ENCODE results near the gene MYO1E. TPM values are rescaled to one million over a fixed set of nuclear protein-coding genes. Genes with fewer than 3 reads are reported as not detected.
"Not testable (repeated sequence)": the region's sequence is repeated elsewhere in the genome, so short reads cannot be mapped to it uniquely, and the experiment has no call there.

MYO1E gene
- total RNA-seq, 2 donors from 2014 or later = 47.8 to 65.6 TPM

DNA sequence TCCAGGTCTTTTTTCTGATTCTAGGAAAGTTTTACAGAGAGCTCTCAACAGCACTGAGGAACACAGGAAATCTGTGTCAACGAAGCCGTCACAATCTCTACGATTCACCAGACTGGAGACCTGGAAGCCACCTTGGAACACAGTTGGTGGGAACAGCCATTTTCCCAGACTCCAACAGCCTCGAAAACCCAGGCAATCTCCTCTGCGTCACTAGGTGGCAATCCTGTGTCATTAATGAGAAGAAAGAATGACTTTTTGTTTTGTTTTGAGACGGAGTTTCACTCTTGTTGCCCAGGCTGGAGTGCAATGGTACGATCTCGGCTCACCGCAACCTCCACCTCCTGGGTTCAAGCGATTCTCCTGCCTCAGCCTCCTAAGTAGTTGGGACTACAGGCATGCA, 228.1 kb downstream of the MYO1E start:
- H3K27ac ChIP-seq (ENCODE audit: low read depth, low read length); H3K4me3 Mint-ChIP-seq; H3K27me3 ChIP-seq (ENCODE audit: control insufficient read depth, insufficient read depth, low read length, poor library complexity, severe bottlenecking); H3K4me3 ChIP-seq (ENCODE audit: low read length); H3K27me3 Mint-ChIP-seq (ENCODE audit: insufficient read depth); H3K9me3 ChIP-seq (ENCODE audit: control insufficient read depth, low read length); H3K4me1 ChIP-seq (ENCODE audit: control insufficient read depth, insufficient read depth, low read length); H3K9me3 Mint-ChIP-seq; H3K9ac ChIP-seq (ENCODE audit: extremely low read depth, low read length, poor library complexity, severe bottlenecking): not testable (repeated sequence)
- 87 to 93% methylated on average over 5 to 6 of the region's 10 CpGs for WGBS, 2 experiments (ENCODE audit: insufficient coverage in 1 of 2, insufficient read length in 1 of 2)
- peaks cover 11% of the 10 kb centered on the region for H3K36me3 ChIP-seq (ENCODE audit: control insufficient read depth, insufficient read depth, low read length)
- TF ChIP-seq, protein P1, sequence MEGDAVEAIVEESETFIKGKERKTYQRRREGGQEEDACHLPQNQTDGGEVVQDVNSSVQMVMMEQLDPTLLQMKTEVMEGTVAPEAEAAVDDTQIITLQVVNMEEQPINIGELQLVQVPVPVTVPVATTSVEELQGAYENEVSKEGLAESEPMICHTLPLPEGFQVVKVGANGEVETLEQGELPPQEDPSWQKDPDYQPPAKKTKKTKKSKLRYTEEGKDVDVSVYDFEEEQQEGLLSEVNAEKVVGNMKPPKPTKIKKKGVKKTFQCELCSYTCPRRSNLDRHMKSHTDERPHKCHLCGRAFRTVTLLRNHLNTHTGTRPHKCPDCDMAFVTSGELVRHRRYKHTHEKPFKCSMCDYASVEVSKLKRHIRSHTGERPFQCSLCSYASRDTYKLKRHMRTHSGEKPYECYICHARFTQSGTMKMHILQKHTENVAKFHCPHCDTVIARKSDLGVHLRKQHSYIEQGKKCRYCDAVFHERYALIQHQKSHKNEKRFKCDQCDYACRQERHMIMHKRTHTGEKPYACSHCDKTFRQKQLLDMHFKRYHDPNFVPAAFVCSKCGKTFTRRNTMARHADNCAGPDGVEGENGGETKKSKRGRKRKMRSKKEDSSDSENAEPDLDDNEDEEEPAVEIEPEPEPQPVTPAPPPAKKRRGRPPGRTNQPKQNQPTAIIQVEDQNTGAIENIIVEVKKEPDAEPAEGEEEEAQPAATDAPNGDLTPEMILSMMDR (conservative IDR thresholded peaks at IDR 0.05) = peak; percentile 62
- Mint-ChIP-seq H3K36me3 (ENCODE audit: low read depth) (peaks cover 31% of the 10 kb centered on the region), H3K27ac (peak overlapping the region; percentile 48), H3K4me1 (peaks cover 11% of the 10 kb centered on the region)
- peak; percentile 64 for DNase-seq

DNA sequence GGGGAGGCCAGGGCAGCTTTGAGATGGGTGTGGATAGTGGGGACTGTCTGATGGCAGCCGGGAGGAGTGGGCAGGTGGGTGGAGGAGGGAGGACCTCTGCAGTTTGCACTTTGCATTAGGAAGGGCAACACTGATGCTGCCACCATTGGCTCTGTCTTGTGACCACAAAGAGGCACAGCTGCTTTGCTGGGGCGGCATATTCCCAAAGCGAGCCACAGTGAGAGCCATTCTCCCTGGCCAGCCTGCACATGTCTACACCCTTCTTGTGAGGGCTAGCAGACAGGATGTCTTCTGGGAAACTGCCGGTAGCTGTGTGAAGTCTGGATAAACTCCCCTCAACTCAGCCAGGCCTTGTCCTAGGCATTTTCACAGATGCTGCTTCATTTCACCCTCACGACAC, 229.4 kb downstream of the MYO1E start:
- no peak for DNase-seq
- no peak overlapping the region for H3K9ac ChIP-seq (ENCODE audit: extremely low read depth, low read length, poor library complexity, severe bottlenecking)
- no peak overlapping the region for H3K4me3 ChIP-seq (ENCODE audit: low read length)
- 90 to 95% methylated on average over 5 of the region's 5 CpGs for WGBS, 2 experiments (ENCODE audit: insufficient coverage in 1 of 2, insufficient read length in 1 of 2)
- Mint-ChIP-seq H3K27me3 (ENCODE audit: insufficient read depth) (no peaks in the 10 kb centered on the region), H3K9me3 (no peaks in the 10 kb centered on the region), H3K4me3 (no peak overlapping the region), H3K27ac (no peak overlapping the region), H3K36me3 (ENCODE audit: low read depth) (peaks cover 33% of the 10 kb centered on the region), H3K4me1 (peaks cover 3% of the 10 kb centered on the region)
- H3K4me1 ChIP-seq (ENCODE audit: control insufficient read depth, insufficient read depth, low read length) = no peaks in the 10 kb centered on the region
- H3K36me3 ChIP-seq (ENCODE audit: control insufficient read depth, insufficient read depth, low read length) = peaks cover 23% of the 10 kb centered on the region
- H3K9me3 ChIP-seq (ENCODE audit: control insufficient read depth, low read length) = no peaks in the 10 kb centered on the region
- H3K27me3 ChIP-seq (ENCODE audit: control insufficient read depth, insufficient read depth, low read length, poor library complexity, severe bottlenecking) = no peaks in the 10 kb centered on the region
- TF ChIP-seq, protein P1 (conservative IDR thresholded peaks at IDR 0.05) = no peak
- H3K27ac ChIP-seq (ENCODE audit: low read depth, low read length) = no peak overlapping the region

DNA sequence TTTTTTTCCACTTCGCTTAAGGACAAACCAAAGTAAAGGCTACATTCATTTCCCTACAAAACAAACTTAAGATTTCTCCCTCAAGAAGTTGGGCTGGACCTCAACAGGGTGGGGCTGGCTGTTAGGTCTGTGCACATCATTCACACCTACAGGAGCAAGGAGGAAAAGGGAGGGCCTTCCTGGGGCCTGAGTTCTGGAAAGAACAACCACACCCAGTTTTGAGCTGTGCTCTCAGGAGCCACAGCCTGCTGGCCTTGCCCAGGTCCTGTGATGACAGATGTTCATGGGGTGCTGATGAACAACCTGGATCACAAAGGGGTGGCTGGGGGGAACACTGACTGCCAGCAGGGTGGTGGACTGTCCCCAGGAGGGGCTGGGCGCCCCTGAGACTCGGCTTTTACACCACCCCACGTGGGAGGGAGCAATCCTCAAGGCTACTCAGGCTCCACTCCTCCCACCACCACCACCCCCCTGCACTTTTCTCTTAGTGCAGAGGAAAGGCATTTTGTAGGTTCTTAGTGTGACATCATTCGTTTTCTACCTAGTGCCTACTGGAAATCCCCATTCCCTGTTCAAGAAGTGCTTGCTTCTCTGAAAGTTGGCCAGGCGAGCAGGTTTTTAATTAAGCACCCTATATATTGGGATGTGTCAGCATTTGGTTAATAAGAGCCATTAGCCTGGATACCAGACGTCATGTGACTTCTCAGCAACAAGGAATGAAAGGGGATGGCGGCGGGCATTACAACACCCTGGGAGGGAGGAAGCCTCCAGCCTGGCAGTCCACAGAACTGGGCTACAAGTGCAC, 232.0 kb downstream of the MYO1E start:
- Mint-ChIP-seq H3K36me3 (ENCODE audit: low read depth) (peaks cover 46% of the 10 kb centered on the region), H3K27me3 (ENCODE audit: insufficient read depth) (no peaks in the 10 kb centered on the region)
- WGBS, 2 experiments (ENCODE audit: insufficient coverage in 1 of 2, insufficient read length in 1 of 2) = 95 to 100% methylated on average over 4 to 9 of the region's 9 CpGs

More for the DNA sequence above, 232.0 kb downstream of the MYO1E start:
- no peak for DNase-seq
- peaks cover under 1% of the 10 kb centered on the region for H3K4me1 Mint-ChIP-seq
- H3K9me3 ChIP-seq (ENCODE audit: control insufficient read depth, low read length) = no peaks in the 10 kb centered on the region
- H3K9ac ChIP-seq (ENCODE audit: extremely low read depth, low read length, poor library complexity, severe bottlenecking) = no peak overlapping the region
- H3K27me3 ChIP-seq (ENCODE audit: control insufficient read depth, insufficient read depth, low read length, poor library complexity, severe bottlenecking) = no peaks in the 10 kb centered on the region
- H3K9me3 Mint-ChIP-seq = no peaks in the 10 kb centered on the region
- H3K27ac ChIP-seq (ENCODE audit: low read depth, low read length) = peak overlapping the region; percentile 53
- H3K36me3 ChIP-seq (ENCODE audit: control insufficient read depth, insufficient read depth, low read length) = peaks cover 49% of the 10 kb centered on the region
- H3K4me3 Mint-ChIP-seq = no peak overlapping the region
- no peaks in the 10 kb centered on the region for H3K4me1 ChIP-seq (ENCODE audit: control insufficient read depth, insufficient read depth, low read length)
- no peak overlapping the region for H3K27ac Mint-ChIP-seq
- TF ChIP-seq, protein P1 (conservative IDR thresholded peaks at IDR 0.05) = no peak
- H3K4me3 ChIP-seq (ENCODE audit: low read length) = no peak overlapping the region
